ENCODE data around the gene ARL11.

The ARL11 gene

DNA sequence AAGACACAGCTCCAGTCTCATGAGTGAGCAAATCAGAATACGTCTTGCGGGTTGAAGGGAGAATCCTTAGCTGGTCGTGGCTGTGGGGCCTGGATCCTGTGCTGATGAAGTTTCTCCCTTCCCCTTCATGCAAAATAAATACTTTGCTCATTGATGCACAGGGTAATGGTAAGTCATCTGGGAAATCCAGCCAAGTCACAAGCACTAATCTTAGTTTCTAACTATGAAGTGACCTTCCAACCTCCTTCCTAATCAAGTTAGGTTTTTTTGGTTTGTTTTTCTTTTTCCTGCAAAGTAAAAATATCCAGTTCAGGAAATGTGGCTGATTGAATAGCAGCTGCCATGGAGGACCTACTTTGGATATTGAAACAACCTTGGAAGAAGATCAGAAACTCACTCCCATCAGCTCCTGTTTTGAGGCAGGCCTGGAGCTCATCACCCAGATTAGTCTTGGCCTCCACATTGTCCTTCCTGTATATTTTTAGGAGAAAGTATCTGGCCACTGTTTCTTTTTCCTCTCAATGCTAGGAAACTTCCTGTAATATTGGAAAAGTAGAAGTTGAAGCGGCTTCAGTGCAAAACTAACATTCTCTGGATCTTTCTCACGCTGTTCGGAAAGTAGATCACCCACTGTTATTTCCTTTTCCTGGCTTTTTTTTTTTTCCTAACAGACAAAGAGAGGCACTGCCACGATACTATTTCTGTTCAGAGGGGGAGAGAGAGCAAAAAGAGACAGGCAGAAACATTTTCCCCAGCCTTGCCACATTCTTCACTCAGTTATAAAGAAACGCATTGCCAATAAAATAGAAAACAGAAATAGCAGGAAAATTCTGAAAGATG is 12.3 kb upstream of the ARL11 start:
- DNase-seq, result no peak

DNA sequence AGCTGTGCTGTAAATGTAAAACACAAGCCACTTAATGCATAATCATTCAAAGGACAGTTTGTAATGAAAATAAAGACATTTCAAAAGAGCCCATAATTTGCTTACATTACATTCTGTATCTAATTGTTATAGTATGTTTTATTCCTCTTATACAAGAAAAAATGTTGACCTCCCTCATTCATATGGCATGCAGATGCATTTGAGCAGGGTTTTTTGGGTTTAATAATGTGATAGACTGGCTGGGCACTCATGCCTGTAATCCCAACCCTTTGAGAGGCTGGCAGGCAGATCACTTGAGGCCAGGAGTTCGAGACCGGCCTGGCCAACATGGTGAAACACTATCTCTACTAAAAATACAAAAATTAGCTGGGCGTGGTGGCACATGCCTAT is 11.6 kb upstream of the ARL11 start:
- DNase-seq, result no peak

DNA sequence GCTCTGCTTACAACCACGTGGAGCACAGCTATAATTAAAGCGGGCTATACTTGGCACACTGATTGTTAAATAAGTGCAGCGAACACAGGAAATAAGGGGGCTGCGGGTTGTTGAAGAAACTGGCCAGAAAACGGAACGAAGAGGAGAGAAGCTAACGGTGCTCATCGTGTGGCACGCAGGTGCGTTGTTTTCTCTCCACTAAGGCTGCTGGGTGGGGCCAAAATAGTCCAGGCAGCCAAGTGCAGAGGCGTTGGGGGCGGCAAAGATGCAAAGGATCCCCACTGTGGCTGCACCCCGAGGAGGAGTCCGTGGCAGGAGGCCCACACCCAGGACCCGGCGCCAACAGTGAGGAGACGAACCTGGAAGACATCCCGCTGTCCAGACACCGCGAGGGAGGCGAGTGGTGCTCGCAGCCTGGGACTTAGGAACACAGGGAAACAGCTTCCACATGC is 8.1 kb upstream of the ARL11 start:
- no peak for DNase-seq

DNA sequence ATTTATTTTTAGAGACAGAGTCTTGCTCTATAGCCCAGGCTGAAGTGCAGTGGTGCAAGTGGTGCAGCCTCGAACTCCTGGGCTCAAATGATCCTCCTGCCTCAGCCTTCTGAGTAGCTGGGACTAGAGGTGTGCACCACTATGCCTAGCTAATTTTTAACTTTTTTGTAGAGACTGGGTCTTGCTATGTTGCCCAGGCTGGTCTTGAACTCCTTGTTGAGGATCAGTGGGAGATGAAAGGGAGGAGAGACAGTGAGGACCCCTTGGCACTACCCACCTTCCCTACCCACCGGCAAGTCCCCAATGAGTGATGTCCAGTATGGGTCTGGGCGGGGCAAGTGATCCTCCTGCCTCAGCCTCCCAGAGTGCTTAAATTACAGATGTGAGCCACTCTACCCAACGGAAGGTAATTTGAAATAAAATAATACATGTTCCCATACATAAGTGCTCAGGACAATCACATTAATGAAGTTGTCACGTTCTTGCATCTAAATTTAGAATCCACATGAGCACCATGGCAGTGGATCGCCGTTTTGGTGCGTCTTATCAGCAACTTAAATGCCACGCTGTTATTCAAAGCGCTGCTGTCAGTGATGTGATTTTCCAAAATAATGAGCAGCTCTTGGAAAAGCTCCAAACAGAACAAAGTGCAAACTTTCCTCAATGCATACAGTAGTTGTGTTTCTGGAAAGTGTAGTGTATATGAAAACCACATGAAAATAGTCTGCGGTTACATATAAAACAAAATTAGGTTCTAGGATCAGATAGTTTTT is 5.9 kb upstream of the ARL11 start:
- no peak for DNase-seq

DNA sequence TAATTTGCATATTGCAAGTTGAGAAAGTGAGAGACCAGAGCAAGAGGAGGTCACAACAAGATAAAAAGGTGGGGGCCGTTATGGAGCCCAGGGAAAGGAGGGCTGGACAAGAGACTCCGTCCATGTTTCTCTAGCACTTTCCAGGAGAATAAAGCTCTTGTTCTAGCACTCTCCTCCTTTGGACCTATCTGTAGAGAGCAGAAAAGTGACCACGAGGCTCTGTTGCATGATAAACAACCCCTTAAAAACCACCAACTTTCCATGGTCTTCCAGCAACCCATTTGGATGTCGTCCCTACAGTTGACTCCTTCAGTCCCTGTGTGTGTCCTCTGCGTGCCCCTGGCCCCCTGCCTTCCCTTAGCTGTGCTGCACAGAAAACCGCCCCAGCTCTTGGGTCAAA is 4.1 kb upstream of the ARL11 start:
- no peak for DNase-seq

GRCh38 chr13:49625392-49626079 is 2.8 kb upstream of the ARL11 start:
- DNase-seq, result no peak

DNA sequence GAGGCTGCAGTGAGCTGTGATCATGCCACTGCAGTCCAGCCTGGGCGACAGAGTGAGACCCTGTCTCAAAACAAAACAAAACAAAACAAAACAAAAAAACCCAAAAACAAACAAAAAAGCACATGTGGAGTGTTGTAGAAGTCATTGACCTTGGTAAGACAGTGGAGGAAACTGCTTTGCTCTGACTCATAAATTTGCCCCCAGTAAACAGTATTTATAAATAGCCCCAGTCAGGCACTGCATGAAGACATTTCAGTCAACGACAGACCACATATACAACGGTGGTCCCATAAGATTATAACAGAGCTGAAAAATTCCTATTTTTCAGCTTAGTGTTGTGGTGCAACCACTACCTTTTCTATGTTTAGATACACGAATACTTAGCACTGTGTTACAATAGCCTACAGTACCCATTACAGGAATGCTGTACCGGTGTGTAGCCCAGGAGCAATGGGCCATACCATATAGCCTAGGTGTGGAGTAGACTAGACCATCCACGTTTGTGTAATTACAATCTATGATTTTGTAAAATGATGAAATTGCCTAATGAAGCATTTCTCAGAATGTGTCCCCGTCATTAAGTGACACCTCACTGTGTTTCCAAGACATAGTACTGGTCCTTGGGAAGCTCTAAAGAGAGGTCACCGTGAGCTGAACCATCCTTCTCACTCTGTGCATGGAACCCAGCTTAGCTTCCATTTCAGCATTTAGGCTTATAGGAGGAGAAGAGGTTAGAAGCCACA is 1.1 kb downstream of the ARL11 start:
- DNase-seq, result no peak

DNA sequence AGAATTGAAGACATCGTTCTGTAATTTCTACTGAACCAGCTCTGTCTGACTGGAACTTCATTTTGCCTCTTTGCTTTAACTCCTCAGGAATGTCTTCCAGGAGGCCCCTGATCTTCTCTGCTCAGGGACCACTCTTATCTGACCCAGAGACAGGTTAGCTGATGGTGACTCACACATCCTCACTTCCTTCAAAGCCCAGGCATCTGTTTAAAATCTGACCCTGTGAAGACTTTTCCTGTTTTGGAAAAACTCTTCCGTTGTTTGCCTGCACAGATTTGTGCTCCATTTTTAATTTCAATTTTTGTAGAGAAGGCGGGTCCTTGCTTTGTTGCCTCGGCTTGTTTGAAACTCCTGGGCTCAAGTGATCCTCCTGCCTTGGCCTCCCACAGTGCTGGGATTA is 1.6 kb downstream of the ARL11 start:
- no peak for DNase-seq

DNA sequence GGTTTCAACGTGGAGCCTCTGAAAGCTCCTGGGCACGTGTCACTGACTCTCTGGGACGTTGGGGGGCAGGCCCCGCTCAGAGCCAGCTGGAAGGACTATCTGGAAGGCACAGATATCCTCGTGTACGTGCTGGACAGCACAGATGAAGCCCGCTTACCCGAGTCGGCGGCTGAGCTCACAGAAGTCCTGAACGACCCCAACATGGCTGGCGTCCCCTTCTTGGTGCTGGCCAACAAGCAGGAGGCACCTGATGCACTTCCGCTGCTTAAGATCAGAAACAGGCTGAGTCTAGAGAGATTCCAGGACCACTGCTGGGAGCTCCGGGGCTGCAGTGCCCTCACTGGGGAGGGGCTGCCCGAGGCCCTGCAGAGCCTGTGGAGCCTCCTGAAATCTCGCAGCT is 2.3 kb downstream of the ARL11 start:
- DNase-seq, result no peak

GRCh38 chr13:49632156-49632555 is 3.8 kb downstream of the ARL11 start:
- DNase-seq, result no peak

GRCh38 chr13:49633710-49634109 is 5.4 kb downstream of the ARL11 start:
- DNase-seq, result no peak

GRCh38 chr13:49635599-49636433 is 7.5 kb downstream of the ARL11 start:
- DNase-seq, result no peak

DNA sequence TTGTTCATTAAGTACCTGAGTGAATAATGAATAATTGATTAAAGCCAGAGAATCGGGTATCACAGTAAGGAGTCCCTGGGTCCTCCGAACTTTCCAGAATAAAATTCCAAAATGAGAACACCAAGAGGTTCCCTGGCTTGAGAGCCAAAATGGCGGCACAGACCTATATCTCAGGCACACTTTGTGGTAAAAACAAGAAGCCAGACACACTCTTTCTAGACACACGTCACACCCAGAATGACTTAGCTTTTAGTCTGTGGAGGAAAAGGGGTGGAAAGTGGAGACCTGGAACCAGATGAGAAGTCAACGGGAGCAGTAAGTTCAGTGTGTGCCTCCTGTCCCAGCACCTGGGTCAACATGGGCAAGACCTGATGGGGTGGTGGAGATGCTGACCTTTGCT is 8.4 kb downstream of the ARL11 start:
- no peak for DNase-seq

- DNase-seq, result no peak
Measured at GRCh38 chr13:49638030-49638743, 9.9 kb downstream of the ARL11 start.

- DNase-seq, result no peak
Measured at GRCh38 chr13:49638744-49639072, 10.4 kb downstream of the ARL11 start.

GRCh38 chr13:49641801-49642291 is 13.5 kb downstream of the ARL11 start:
- no peak for DNase-seq

DNA sequence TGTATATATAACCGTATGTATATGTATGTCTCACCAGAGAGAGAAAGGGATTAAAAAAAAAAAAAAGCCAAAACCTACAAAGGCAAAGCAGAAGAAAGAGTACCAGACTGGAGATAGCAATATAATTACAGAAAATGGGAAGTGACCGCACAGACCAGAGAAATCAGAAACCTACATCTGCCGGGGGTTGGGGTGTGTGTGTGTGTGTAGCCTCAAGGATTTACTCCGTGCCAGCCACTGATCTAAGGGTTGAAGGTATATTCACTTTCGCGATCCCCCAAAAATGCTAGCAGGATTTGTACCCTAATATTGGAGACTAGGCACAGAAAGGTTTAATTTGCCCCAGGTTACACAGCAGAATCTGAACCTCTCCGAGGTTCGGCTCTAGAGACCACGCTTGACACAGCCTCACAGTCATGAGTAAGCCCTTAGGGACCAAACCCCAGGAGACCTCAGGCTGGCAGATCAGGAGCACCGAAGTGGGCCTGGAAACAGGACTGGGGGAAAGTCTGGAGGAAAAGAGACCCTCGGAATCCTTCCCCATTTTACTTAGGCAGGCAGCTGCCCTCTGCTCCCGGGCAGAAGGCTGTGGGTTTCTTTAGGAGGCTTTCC is 14.8 kb downstream of the ARL11 start:
- no peak for DNase-seq

DNA sequence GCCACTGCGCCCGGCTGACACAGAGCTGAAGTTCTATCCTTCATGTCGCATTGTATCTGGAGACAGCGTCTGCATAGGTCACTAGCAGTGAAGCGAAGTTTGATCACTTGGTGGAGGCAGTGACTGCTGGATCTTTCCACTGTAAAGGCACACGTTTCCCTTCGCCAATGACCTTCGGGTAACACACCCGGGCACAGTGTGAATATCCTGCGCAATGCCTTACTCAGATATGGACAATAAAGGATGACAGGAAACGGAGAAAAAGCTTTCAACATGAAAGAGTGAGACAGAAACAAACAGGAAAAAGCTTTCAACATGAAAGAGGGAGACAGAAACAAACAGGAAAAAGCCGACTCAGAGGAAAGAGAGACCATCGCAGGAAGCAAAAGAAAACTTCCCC is 17.1 kb downstream of the ARL11 start:
- DNase-seq, result no peak

DNA sequence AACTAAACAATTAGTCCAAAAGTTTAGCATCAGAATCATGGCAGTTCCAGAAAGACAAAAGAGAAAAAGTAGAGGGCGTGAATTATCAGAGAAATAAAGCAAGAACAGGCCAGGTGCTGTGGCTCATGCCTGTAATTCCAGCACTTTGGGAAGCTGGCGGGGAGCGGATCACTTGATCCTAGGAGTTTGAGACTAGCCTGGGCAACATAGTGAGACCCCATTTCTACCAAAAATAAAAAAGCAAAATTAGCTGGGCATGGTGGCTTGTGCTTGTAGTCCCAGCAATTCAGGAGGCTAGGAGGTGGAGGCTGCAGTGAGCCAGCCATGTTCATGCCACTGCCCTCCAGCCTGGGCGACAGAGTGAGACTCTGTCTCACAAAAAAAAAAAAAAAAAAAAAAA is 18.4 kb downstream of the ARL11 start:
- no peak for DNase-seq

- DNase-seq, result no peak
Measured at GRCh38 chr13:49649244-49649962, 21.1 kb downstream of the ARL11 start.
